ENCODE measurements around the gene PRAMEF17.
"Not testable (repeated sequence)": the region's sequence is repeated elsewhere in the genome, so short reads cannot be mapped to it uniquely, and the experiment has no call there.

The PRAMEF17 gene

DNA sequence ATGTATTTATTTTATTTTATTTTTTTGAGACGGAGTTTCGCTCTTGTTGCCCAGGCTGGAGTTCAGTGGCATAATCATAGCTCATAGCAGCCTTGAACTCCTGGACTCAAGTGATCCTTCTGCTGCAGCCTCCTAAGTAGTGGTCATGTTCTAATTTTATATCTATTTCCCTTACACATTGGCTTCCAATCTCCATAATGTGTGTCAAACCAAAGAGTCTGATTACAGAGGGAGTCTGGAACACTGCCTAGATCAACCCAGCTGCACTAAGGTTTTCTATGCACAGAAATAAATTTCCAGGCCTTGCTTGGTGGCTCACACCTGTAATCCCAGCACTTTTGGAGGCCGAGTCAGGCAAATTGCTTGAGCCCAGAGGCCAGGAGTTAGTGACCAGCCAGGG, 10.4 kb upstream of the PRAMEF17 start:
- not testable (repeated sequence) for H3K27ac ChIP-seq (ENCODE audit: insufficient read depth, low read depth, low read length, poor library complexity, severe bottlenecking); H3K36me3 ChIP-seq (ENCODE audit: control insufficient read depth, insufficient read depth, low read length); H3K27me3 ChIP-seq (ENCODE audit: control insufficient read depth, insufficient read depth, low read length, poor library complexity, severe bottlenecking); H3K4me1 ChIP-seq (ENCODE audit: control insufficient read depth, insufficient read depth, low read length); H3K9me3 ChIP-seq (ENCODE audit: control insufficient read depth, low read length); H3K4me3 ChIP-seq (ENCODE audit: insufficient read depth, low read depth, low read length)
- WGBS, 2 experiments: 79 to 90% methylated on average over 1 to 2 of the region's 3 CpGs

DNA sequence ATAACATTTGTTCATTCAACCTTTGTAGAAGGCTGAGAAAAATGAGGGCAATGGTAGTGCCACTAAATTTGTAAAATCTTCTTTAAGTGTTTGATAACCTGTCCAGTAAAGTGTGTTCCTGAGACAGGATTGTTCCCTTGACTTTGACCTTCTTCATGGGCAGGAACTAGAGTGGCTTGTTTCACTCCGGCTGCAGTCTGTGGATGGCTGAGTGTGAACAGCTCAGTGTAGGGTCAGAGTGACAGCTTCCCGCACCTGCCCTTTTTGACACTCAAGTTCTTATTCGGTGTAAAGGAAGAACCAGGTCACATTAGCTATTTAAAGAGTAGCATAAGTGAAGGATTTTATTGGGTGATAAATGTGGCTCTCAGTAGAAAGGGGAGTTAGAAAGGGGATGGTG, 9.1 kb upstream of the PRAMEF17 start:
- not testable (repeated sequence) for H3K27ac ChIP-seq (ENCODE audit: insufficient read depth, low read depth, low read length, poor library complexity, severe bottlenecking); H3K4me1 ChIP-seq (ENCODE audit: control insufficient read depth, insufficient read depth, low read length); H3K9me3 ChIP-seq (ENCODE audit: control insufficient read depth, low read length); H3K4me3 ChIP-seq (ENCODE audit: insufficient read depth, low read depth, low read length); H3K36me3 ChIP-seq (ENCODE audit: control insufficient read depth, insufficient read depth, low read length); H3K27me3 ChIP-seq (ENCODE audit: control insufficient read depth, insufficient read depth, low read length, poor library complexity, severe bottlenecking)
- WGBS, 2 experiments: 88 to 100% methylated on average over 2 of the region's 3 CpGs

DNA sequence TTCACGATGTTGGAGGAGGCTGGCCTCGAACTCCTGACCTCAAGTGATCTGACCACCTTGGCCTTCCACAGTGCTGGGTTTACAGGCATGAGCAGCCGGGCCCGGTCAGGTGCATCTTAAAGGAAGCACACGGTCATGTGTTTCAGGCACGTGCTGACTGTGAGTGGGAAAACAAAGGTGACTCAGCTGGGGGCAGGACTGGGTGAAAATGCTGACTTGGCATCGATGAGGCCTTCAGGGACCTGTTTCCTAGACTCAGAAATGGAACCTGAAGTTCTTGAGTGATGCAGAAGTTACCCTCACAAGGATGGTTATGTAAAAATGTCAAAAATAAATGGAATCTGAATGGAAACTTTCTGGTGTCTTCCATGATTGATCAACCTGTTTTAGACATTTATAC, 3.6 kb downstream of the PRAMEF17 start:
- H3K4me1 ChIP-seq (ENCODE audit: control insufficient read depth, insufficient read depth, low read length); H3K27ac ChIP-seq (ENCODE audit: insufficient read depth, low read depth, low read length, poor library complexity, severe bottlenecking); H3K4me3 ChIP-seq (ENCODE audit: insufficient read depth, low read depth, low read length); H3K36me3 ChIP-seq (ENCODE audit: control insufficient read depth, insufficient read depth, low read length); H3K9me3 ChIP-seq (ENCODE audit: control insufficient read depth, low read length); H3K27me3 ChIP-seq (ENCODE audit: control insufficient read depth, insufficient read depth, low read length, poor library complexity, severe bottlenecking): not testable (repeated sequence)
- WGBS, 2 experiments: 66 to 67% methylated on average over 7 of the region's 7 CpGs

DNA sequence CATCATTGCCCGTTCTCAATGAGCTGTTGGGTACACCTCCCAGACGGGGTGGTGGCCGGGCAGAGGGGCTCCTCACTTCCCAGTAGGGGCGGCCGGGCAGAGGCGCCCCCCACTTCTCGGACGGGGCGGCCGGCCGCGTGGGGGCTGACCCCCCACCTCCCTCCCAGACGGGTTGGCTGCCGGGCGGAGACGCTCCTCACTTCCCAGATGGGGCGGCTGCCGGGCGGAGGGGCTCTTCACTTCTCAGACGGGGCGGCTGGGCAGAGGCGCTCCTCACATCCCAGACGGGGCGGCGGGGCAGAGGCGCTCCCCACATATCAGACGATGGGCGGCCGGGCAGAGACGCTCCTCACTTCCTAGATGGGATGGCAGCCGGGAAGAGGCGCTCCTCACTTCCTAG, 5.3 kb downstream of the PRAMEF17 start:
- not testable (repeated sequence) for H3K27ac ChIP-seq (ENCODE audit: insufficient read depth, low read depth, low read length, poor library complexity, severe bottlenecking); H3K9me3 ChIP-seq (ENCODE audit: control insufficient read depth, low read length); H3K36me3 ChIP-seq (ENCODE audit: control insufficient read depth, insufficient read depth, low read length); H3K27me3 ChIP-seq (ENCODE audit: control insufficient read depth, insufficient read depth, low read length, poor library complexity, severe bottlenecking); H3K4me3 ChIP-seq (ENCODE audit: insufficient read depth, low read depth, low read length); H3K4me1 ChIP-seq (ENCODE audit: control insufficient read depth, insufficient read depth, low read length)
- 92% methylated on average over 29 to 32 of the region's 32 CpGs for WGBS, 2 experiments

DNA sequence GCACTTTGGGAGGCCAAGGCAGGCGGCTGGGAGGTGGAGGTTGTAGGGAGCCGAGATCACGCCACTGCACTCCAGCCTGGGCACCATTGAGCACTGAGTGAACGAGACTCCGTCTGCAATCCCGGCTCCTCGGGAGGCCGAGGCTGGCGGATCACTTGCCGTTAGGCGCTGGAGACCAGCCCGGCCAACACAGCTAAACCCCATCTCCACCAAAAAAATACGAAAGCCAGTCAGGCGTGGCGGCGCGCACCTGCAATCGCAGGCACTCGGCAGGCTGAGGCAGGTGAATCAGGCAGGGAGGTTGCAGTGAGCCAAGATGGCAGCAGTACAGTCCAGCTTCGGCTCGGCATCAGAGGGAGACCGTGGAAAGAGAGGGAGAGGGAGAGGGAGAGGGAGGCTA, 5.9 kb downstream of the PRAMEF17 start:
- H3K36me3 ChIP-seq (ENCODE audit: control insufficient read depth, insufficient read depth, low read length); H3K9me3 ChIP-seq (ENCODE audit: control insufficient read depth, low read length): not testable (repeated sequence)
- WGBS, 2 experiments: 91 to 93% methylated on average over 22 of the region's 22 CpGs

DNA sequence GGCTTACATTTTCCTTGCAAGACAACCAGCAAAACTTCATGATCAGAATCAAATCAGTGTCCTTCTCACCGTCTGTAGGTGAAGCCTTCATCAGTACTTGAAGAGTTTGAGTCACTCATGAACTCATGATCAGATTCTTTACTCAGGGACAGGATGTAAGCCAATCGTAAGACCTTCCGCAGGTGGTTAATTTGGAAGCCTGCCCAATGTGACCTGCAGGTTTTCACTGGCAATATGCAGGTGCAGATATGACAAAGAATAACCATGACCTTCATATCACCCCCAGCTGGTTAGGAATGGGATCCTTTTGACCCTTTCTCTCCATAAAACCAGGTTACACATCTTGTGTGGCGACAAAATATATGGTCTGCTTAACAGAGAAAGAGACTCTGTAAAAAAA, 18.4 kb downstream of the PRAMEF17 start:
- Histone ChIP-seq H3K27me3 (ENCODE audit: control insufficient read depth, insufficient read depth, low read length, poor library complexity, severe bottlenecking) (no peaks in the 10 kb centered on the region), H3K4me3 (ENCODE audit: insufficient read depth, low read depth, low read length) (no peak overlapping the region), H3K4me1 (ENCODE audit: control insufficient read depth, insufficient read depth, low read length) (no peaks in the 10 kb centered on the region), H3K36me3 (ENCODE audit: control insufficient read depth, insufficient read depth, low read length) (no peaks in the 10 kb centered on the region), H3K27ac (ENCODE audit: insufficient read depth, low read depth, low read length, poor library complexity, severe bottlenecking) (no peak overlapping the region), H3K9me3 (ENCODE audit: control insufficient read depth, low read length) (peaks cover 2% of the 10 kb centered on the region)
- WGBS, 2 experiments: 67 to 75% methylated on average over 3 to 4 of the region's 4 CpGs

More for the DNA sequence above, 5.9 kb downstream of the PRAMEF17 start:
- not testable (repeated sequence) for H3K4me1 ChIP-seq (ENCODE audit: control insufficient read depth, insufficient read depth, low read length); H3K27me3 ChIP-seq (ENCODE audit: control insufficient read depth, insufficient read depth, low read length, poor library complexity, severe bottlenecking); H3K27ac ChIP-seq (ENCODE audit: insufficient read depth, low read depth, low read length, poor library complexity, severe bottlenecking); H3K4me3 ChIP-seq (ENCODE audit: insufficient read depth, low read depth, low read length)

DNA sequence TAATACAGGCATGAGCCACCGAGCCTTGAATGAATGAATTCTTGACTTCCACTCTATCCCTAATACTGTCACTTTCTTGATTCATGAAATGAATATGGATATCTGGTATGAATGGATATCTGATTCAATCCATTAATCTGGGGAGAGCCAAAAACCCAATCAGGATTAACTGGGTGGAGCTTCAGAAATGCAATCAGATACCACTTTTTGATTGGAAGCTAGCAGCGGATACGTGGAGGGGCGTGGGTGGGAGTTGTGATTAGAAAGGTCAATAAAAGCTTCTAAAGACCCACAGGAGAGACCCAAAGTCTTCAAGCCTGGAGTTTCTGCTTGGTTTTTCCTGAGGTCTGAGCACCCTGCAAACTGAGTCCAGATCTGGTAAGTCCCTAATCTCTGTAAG, 20.7 kb downstream of the PRAMEF17 start, which contains the start of gene PRAMEF20:
Gene PRAMEF20, plus strand, starts transcription at position 301 of the 400 bp plus-strand sequence. CDS start 5,905 bp downstream, outside the sequence.
- not testable (repeated sequence) for H3K4me1 ChIP-seq (ENCODE audit: control insufficient read depth, insufficient read depth, low read length); H3K4me3 ChIP-seq (ENCODE audit: insufficient read depth, low read depth, low read length); H3K36me3 ChIP-seq (ENCODE audit: control insufficient read depth, insufficient read depth, low read length); H3K27ac ChIP-seq (ENCODE audit: insufficient read depth, low read depth, low read length, poor library complexity, severe bottlenecking); H3K27me3 ChIP-seq (ENCODE audit: control insufficient read depth, insufficient read depth, low read length, poor library complexity, severe bottlenecking); H3K9me3 ChIP-seq (ENCODE audit: control insufficient read depth, low read length)
- 84 to 94% methylated on average over 2 to 4 of the region's 4 CpGs for WGBS, 2 experiments

DNA sequence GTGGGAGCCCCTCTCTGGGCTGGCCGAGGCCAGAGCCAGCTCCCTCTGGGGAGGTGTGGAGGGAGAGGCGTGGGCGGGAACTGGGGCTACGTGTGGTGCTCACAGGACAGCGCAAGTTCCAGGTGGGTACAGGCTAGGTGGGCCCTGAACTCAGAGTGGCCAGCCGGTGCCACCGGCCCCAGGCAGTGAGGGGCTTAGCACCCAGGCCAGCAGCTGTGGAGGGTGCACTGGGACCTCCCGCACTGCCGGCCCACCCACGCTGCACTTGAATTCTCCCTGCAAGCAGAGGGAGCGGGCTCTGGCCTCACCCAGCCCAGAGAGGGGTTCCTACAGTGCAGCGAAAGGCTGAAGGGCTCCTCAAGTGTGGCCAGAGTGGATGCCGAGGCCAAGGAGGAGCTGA, 41.1 kb downstream of the PRAMEF17 start:
- WGBS, 2 experiments: 86 to 90% methylated on average over 13 of the region's 13 CpGs
- Histone ChIP-seq H3K36me3 (ENCODE audit: control insufficient read depth, insufficient read depth, low read length) (no peaks in the 10 kb centered on the region), H3K4me1 (ENCODE audit: control insufficient read depth, insufficient read depth, low read length) (no peaks in the 10 kb centered on the region), H3K27me3 (ENCODE audit: control insufficient read depth, insufficient read depth, low read length, poor library complexity, severe bottlenecking) (no peaks in the 10 kb centered on the region), H3K27ac (ENCODE audit: insufficient read depth, low read depth, low read length, poor library complexity, severe bottlenecking) (no peak overlapping the region), H3K9me3 (ENCODE audit: control insufficient read depth, low read length) (peaks cover 9% of the 10 kb centered on the region), H3K4me3 (ENCODE audit: insufficient read depth, low read depth, low read length) (no peak overlapping the region)

DNA sequence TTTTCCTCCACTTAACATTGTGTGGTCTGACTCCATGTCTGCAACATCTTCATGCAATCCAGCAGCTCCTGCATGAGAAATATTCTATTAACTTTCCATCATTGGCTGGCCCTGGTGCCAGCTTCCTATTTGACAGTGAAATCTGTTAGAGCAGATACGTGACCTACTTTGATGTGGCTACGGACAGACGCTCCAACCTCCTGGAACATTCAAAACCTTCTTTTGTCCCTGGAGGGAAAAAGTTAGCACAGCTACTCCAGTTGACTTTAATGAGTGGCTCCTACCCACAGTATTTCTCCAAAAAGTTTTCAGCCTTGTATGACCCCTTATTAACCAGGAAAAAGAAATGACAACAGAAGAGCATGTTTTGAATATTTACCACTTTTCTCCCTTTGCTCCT, 42.8 kb downstream of the PRAMEF17 start:
- H3K36me3 ChIP-seq (ENCODE audit: control insufficient read depth, insufficient read depth, low read length): no peaks in the 10 kb centered on the region
- peaks cover 7% of the 10 kb centered on the region for H3K9me3 ChIP-seq (ENCODE audit: control insufficient read depth, low read length)
- no peak overlapping the region for H3K27ac ChIP-seq (ENCODE audit: insufficient read depth, low read depth, low read length, poor library complexity, severe bottlenecking)
- no peak overlapping the region for H3K4me3 ChIP-seq (ENCODE audit: insufficient read depth, low read depth, low read length)
- 80 to 88% methylated on average over 3 of the region's 3 CpGs for WGBS, 2 experiments
- no peaks in the 10 kb centered on the region for H3K27me3 ChIP-seq (ENCODE audit: control insufficient read depth, insufficient read depth, low read length, poor library complexity, severe bottlenecking)
- H3K4me1 ChIP-seq (ENCODE audit: control insufficient read depth, insufficient read depth, low read length): no peaks in the 10 kb centered on the region

DNA sequence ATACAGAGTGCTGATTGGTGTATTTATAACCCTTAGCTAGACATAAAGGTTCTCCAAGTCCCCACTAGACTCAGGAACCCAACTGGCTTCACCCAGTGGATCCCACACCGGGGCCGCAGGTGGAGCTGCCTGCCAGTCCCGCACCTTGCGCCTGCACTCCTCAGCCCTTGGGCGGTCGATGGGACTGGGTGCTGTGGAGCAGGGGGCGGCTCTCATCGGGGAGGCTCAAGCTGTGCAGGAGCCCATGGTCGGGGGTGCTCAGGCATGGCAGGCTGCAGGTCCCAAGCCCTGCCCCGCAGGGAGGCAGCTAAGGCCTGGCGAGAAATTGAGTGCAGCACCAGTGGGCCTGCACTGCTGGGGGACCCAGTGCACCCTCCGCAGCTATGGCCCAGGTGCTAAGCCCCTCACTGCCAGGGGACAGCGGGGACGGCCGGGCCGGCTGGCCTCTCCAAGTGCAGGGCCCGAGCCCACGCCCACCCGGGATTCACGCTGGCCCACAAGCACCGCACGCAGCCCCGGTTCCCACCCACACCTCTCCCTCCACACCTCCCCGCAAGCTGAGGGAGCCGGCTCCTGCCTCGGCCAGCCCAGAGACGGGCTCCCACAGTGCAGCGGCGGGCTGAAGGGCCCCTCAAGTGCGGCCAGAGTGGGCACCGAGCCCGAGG, 44.4 kb downstream of the PRAMEF17 start:
- H3K4me3 ChIP-seq (ENCODE audit: insufficient read depth, low read depth, low read length); H3K9me3 ChIP-seq (ENCODE audit: control insufficient read depth, low read length); H3K27me3 ChIP-seq (ENCODE audit: control insufficient read depth, insufficient read depth, low read length, poor library complexity, severe bottlenecking); H3K4me1 ChIP-seq (ENCODE audit: control insufficient read depth, insufficient read depth, low read length); H3K36me3 ChIP-seq (ENCODE audit: control insufficient read depth, insufficient read depth, low read length); H3K27ac ChIP-seq (ENCODE audit: insufficient read depth, low read depth, low read length, poor library complexity, severe bottlenecking): not testable (repeated sequence)
- 87 to 89% methylated on average over 32 of the region's 32 CpGs for WGBS, 2 experiments

DNA sequence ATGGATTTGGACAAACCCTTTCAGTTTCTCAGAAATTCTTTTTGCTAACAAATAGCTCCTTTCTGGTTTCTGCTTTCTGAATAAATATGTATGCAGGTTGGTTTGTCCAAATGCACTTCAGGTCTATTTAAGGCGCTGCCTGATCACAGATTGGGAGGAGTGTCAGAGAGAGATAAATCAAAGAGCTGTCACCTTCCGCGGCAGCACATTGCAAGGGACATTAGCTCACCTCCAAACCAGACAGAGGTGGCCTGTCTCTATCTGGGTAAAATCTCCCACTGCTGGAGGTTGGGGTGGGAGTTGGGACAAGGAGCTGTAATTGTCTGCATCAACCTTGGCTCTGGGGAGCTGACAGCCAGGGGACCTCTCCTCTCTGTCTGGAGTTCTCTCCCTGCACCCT, 46.0 kb downstream of the PRAMEF17 start:
- H3K4me1 ChIP-seq (ENCODE audit: control insufficient read depth, insufficient read depth, low read length): no peaks in the 10 kb centered on the region
- no peak overlapping the region for H3K4me3 ChIP-seq (ENCODE audit: insufficient read depth, low read depth, low read length)
- H3K9me3 ChIP-seq (ENCODE audit: control insufficient read depth, low read length): peaks cover 2% of the 10 kb centered on the region
- no peaks in the 10 kb centered on the region for H3K36me3 ChIP-seq (ENCODE audit: control insufficient read depth, insufficient read depth, low read length)
- no peaks in the 10 kb centered on the region for H3K27me3 ChIP-seq (ENCODE audit: control insufficient read depth, insufficient read depth, low read length, poor library complexity, severe bottlenecking)
- WGBS, 2 experiments: 72 to 78% methylated on average over 3 of the region's 3 CpGs
- no peak overlapping the region for H3K27ac ChIP-seq (ENCODE audit: insufficient read depth, low read depth, low read length, poor library complexity, severe bottlenecking)

Data from ectodermal cell (in vitro differentiated cells).